Hippocampal formation (tissue), 2 donors: ENCODE measurements around the gene XRCC5.
"Not testable (repeated sequence)": the region's sequence is repeated elsewhere in the genome, so short reads cannot be mapped to it uniquely, and the experiment has no call there.

ENCODE experiments used
- DNase-seq, 2 donors: peaks; one replicate each; lab custom pipeline; 2025; lab: John Stamatoyannopoulos, UW

Gene XRCC5

DNA sequence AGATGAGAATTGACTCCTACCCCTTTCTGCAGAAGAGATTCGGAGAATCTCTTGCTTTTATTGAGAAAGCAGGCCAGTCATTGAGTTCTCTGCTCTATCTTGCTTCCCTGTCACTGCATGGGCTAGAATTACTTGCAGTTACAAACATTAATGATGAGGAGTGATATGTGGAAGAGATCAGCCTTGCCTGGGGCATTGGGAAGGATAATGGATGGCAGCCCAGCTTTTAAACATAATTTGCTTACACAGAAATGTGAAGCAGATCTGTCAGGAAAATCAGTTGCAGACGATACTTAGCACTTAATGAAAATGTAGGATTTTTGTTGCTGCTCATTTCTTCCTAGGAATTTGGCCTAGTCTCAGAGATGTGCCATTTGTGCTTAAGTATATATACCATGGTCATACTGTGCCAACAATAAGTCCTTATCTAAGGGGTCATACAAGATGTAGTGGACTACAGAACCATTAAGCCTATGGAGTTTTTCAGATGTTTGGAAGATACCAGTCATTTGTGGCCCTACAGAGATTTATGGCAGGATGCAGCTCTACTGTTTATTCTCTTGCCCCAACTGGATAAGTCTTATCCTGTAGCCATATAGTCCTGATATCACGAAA, 92.7 kb downstream of the XRCC5 start:
- no peak for DNase-seq

DNA sequence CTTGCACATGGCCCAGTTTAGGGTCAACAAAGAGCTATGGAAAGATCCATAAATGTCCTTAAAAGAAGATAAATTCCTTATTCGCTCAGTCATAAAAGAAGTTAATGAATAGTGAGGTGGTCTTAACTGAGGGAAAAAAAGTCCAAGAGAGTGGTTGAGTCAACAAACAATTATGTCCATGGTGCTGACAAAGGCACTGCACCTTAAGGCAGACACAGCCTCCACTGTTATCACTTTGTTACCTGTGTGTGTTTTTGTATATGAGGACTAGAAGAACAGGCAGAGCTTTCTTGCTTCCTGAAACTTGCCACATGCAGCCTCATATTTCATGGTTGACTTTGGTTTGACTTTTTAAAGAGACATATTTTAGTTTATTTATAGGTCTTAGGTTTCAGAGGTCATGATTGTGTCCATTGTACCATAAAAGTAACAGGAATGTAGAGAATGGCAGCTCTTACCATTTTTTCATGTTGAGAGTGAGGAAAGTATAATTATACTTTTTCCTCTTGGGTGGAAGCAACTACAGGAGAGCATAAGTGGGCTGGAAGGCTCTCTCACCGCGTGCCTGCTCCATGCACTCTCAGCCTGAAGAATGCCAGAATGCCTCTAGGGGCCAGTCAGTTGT, 93.6 kb downstream of the XRCC5 start:
- DNase-seq: no peak

DNA sequence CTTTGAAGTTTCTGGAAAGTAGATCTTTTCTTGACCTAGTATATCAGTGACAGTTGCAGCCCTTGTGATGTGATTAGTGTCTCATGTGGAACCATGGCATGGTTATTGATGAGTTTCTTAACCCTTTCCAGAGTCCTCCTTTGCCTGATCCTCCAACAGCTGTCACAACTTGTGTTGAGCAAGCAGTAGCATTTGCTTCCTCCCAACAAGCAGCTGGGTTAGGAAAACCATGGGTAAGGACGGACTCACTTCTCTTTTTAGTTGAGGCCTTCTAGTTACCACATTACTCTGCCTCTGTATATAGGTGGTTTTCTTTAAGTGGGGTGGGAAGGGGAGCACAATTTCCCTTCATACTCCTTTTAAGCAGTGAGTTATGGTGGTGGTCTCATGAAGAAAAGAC, 96.3 kb downstream of the XRCC5 start:
- DNase-seq: no peak

DNA sequence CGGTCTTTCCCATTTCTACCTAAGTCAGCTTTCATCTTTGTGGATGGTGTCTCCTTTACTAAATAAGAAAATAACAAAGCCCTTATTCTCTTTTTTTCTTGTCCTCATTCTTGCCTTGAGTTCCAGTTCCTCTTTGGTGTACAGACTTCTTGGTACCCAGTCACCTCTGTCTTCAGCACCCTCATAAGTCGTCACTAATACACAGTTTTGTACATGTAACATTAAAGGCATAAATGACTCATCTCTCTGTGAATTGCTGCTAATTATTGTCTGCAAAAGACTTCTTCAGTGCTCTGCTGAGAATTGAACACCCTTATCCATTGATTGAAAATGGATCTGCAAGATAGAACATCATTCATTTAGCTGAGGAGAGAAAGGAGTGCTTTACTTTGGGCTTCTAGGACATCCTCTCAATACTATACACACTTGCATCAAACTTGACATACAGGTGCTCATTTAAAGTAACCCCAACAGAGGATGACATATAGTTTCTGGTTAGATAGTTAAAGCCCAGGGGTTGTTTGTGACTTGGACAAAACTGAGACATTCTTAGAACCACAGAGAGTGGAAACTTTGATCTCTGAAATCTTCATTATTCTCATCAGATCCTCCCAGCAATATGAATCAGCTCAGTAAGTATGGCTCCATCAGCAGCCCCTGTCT, 97.0 kb downstream of the XRCC5 start:
- DNase-seq: no peak

DNA sequence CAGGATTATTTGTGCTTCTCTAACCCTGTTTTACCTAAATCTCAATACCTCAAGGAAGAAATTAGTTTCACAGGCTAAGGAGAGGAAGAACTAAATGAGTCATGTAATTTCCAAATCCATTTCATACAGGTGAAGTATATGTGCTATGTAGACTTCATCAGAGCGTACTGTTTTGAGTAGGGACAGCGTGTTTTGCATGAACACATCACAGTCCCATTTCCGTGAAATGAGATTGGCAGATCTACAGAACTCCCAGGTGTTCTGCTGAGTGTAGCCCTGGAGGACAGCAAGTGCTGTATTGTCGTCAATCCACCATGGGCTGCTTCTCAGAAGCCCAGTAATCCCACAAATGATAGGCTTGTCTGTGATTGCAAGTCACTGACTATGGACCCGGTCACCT, 97.7 kb downstream of the XRCC5 start:
- no peak for DNase-seq

DNA sequence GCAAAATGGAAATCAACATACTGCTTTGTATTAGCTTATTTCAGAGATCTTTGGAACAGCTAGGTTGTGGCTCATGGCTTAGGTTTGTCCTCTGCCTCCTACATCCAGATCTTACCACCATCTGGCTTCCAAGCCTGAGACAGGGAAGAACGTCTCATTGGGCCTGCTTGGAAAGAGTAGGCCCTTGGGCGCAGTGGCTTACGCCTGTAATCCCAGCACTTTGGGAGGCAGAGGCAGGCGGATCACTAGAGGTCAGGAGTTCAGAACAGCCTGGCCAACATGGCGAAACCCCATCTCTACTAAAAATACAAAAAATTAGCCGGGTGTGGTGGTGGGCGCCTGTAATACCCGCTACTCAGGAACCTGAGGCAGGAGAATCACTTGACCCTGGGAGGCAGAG, 99.5 kb downstream of the XRCC5 start:
- DNase-seq: not testable (repeated sequence)

DNA sequence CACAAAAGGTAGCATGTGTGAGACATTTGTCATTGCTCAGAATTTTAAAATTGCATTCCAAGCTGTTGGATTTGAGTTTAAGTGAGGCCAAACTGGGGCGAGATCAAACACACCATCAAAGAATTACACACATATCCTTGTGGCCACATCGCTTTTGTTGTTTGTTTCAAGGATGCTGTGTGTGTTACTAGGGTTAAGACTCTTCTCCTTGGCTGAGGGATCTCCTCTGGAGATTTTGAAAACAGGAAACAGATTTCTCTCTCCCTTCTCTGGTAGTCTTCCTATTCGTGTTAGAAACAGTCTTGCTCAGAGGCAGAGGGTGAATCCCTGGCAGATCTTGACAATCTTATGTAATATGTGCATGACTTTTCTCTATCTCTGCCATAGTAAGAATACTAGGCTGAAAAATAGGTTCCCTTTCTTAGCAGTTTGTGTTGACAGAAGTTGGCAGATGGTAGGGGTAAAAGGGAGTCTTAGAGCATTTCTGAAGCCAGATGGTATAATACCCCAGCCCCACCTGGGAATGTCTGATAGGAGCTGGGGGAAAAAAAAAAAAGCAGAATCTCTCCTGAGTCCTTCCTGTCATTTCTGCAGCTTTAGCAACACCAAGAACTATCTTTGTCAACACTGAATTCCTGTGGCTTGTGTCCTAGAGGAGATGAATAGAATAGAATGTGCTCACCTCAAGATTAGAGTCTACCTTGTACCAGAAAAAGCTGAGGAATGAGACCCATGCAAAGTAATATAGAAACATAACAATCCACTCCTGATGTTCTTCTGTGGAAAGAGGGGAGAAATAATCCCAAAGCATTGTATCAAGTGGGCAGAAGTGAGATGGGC, 101.8 kb downstream of the XRCC5 start:
- DNase-seq: no peak

DNA sequence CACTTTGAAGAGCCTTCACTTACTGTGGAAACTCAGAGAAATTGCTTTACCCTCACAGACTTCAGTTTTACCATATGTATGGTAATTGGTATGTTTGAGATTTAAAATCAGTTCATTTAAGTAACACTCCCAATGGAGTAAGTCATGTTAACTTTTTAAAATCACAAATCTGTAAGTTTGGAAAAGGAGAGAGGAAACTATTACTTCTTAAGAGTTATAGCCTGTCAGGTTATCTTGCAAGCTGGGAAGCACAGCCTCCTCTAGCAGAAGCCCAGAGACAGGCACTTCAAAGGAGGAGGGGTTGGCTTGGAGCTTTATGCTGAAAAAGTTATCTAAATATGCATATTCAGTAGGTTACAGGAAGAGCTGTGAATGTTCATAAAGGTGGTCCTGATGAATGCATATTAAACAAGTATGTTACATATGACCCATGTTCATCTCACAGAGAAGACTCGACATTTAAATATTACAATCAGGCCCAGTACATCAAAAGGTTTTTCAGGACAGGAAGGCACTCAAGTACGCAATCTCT, 102.5 kb downstream of the XRCC5 start:
- no peak for DNase-seq

DNA sequence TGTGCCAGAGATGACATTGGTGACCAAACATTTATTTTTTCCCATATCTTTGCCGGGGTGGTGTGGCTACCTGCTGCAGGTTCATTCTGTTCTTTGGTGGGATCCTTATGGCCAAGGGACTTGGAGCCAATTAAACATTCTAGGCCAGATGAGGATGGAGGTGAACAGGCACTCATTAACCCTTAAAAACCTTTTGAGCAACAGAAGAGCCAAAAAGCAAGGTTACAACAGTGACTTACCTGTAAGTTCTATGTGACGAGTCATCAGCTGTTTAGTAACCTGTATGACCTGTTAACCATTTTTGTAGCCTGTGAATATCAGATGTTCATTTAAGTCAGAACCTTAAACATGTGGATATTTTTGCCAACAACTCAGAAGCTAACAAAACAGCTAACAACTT, 105.6 kb downstream of the XRCC5 start:
- DNase-seq: no peak

DNA sequence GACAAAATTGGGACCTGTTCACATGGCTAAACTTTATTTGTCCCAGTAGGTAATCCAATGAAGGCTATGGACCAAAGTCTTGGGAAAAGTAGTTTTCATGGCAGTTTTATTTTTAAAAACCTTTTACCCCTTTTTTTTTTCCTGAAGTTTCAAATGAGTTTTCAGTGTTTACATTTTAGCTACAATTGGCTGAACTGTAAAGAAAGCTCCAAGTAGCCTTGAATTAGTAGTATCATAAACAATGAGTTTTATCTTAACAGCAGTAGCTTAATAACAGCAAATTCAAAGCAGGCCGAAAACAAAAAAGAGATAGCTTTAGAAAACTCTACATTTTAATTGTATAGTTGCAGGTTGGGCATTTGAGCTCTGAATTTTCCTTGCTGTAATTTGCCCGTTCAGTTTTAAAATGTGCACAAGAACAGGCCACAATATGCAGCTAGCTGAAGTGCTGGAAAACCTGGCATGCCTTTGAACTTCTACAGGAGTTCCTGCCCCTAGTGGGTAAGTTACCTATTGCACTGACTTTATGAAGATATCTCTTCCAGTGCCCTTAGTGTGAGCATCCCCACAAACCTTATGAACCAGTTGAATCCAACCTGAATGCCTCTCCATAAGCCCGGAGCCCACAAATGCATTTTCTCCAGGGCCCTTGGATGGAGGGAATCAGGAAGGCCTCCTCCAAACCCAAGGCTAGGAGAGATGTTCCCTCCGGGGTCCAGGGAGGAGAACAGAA, 106.7 kb downstream of the XRCC5 start:
- DNase-seq: no peak

DNA sequence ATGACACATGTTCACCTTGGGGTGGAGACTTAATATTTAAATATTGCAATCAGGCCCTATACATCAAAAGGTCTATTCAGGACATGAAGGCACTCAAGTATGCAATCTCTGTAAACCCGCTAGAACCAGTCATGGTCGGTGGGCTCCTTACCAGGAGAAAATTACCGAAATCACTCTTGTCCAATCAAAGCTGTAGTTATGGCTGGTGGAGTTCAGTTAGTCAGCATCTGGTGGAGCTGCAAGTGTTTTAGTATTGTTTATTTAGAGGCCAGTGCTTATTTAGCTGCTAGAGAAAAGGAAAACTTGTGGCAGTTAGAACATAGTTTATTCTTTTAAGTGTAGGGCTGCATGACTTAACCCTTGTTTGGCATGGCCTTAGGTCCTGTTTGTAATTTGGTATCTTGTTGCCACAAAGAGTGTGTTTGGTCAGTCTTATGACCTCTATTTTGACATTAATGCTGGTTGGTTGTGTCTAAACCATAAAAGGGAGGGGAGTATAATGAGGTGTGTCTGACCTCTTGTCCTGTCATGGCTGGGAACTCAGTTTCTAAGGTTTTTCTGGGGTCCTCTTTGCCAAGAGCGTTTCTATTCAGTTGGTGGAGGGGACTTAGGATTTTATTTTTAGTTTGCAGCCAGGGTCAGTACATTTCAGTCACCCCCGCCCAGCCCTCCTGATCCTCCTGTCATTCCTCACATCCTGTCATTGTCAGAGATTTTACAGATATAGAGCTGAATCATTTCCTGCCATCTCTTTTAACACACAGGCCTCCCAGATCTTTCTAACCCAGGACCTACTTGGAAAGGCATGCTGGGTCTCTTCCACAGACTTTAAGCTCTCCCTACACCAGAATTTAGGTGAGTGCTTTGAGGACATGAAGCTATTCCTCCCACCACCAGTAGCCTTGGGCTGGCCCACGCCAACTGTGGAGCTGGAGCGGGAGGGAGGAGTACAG, 108.1 kb downstream of the XRCC5 start:
- no peak for DNase-seq

DNA sequence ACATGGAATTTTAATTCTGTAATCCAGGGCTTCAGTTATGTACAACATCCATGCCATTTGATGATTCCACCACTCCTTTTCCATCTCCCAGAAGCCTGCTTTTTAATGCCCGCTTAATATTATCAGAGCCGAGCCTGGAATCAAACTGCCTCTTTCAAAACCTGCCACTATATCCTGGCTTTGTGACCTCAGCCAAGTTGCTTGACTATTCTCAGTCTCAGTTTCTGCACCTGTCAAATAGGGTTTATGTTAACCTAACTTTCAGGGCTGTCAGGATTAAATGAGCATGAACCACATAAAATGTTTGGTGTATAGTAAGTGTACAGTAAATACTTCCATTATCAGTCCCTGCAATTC, 108.7 kb downstream of the XRCC5 start:
- no peak for DNase-seq

DNA sequence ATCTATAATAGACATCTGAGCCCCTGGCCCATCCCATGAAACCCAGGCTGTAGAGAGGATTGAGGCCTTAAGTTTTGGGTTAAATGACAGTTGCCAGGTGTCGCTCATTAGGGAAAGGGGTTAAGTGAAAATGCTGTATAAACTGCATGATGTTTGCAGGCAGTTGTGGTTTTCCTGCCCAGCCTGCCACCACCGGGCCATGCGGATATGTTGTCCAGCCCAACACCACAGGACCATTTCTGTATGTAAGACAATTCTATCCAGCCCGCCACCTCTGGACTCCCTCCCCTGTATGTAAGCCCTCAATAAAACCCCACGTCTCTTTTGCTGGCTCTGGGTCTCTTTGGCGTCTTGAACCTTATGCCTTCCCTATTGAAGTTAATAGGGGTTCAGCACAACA, 110.7 kb downstream of the XRCC5 start:
- no peak for DNase-seq

DNA sequence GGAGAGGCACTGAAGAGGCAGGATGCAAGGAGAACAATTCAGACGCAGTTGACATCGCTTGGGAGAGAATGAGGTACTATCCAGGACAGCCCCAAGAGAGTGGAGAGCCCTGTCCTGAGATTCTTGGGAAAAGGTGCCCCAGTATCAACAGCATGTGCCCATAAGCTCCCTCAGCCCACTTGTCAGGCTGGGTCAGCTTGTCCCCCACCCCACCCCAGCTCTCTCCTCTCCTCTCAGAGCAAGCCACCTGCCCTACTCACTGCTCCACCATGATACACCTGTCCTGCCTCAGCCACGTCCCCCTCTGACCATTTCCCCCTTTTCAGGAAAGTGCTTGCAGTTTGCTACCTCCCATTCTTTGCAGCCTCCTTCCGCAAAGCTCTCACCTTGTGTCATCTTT, 111.8 kb downstream of the XRCC5 start:
- DNase-seq: no peak

DNA sequence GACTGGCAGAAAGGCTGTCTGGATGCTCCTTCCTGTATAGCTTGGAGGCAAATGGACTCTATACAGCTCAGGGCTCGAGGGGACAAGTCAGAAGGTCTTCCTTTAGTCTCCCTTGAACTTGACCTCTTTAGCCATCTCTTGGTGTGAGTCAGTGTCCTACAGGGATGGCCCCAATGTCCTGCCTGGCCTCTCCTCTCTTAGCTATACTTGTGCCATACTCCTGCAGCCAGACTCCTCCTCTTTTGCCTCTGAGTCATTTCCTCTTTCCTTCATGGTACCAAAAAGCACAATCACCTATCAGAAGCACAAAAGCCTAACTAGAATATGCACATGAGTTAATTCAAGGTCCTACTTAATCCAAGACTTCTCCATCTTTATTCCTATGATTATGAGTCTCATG, 112.7 kb downstream of the XRCC5 start:
- DNase-seq: no peak

DNA sequence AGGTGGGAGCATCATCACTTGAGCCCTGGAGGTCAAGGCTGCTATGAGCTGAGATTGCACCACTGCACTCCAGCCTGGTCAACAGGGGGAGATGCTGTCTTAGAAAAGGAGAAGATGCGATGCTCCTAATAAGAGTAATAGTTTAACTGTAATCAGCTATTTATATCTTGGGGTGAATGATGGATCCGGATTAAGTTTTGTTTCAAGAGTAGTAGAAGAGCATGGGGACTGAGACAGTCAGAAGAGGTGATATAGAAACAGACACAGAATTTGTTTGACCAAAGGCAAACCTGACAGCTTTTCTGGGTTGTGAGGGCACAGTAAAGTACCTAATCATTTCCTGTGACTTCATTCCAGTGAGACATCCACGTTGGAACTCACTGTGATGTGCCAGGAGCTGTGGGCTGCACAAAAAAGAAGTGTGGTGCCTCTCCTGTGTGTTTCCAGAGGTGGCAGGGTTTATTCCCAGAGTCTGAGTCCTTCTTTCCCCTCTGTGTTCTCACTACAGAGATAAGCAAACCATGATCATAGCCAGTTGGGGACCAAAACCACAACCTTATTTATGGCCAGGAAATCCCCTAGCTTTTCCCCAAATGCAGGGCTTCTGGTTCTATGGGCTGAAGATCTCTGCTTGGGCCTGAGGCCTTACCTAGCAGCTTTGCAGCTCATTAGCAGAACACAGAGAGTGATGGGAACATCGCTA, 113.7 kb downstream of the XRCC5 start:
- DNase-seq: no peak

DNA sequence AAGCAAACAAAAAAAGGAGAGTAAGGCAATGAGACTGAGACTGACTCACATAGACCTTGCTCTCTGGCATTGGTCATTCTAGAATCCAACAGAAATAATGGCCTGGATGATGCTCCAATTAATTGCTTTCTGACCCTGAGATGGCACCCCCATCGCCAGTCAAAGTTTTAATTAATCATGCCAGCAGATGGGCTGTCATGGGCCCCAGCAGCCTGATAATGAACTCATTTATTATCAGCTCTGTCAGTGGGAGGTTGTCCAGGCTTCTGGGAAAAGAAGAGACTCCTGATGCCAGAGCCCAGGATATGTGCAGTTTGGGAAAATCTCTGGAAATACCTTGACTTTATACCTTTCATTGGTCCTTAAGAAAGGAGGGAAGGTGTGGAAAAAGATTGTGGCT, 115.2 kb downstream of the XRCC5 start:
- DNase-seq: no peak

DNA sequence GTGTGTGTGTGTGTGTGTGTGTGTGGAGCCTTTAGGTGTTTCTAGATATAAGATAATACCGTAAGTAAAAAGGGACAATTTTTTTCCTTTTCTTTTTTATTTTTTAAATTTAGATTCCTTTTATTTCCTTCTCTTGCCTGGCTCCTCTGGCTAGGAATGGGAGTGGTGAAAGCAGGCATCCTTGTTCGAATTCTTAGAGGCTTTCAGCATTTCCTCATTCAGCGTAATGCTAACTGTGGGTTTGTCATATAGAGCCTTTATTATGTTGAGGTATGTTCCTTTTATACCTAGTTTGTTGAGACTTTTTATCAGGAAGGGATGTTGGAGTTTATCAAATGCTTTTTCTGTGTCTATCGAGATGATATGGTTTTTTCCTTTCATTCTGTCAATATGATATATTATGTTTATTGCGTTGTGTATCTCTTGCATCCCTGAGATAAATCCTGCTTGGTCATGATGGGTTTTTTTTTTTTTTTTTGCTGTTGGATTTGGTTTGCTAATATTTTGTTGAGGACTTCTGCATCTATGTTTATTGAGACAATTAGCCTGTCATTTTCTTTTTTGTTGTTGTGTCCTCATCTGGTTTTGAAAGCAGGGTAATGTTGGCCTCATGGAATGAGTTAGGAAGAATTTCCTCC, 120.2 kb downstream of the XRCC5 start:
- no peak for DNase-seq

DNA sequence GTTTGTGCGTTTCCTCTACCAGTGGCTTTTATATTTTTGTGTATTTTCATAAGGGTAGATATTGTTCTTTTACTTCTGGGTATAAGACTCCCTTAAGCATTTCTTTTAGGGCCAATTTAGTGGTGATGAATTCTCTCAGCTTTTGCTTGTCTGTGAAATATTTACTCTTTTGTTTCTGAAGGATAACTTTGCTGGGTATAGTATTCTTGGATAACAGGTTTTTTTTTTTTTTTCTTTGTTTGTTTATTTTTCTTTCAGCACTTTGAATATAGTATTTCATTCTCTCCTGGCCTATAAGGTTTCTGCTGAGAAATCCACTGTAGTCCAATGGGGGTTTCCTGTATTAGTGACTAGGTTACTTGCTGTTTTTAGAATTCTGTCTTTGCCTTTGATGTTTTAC, 122.7 kb downstream of the XRCC5 start:
- DNase-seq: no peak

DNA sequence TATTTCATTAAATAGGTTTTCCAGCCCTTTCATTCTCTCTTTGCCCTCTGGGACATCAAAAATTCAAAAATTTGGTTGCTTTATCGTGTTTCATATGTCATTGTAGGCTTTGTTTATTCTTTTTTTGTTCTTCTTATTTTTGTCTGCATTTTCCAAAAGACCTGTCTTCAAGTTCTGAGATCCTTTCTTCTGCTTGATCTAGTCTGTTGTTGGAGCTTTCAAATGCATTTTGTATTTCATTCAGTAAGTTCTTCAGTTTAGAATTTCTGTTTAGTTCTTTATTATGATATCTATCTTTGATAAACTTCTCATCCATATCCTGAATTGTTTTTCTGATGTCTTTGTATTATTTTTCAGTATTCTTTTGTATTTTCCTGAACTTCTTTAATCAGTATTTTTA, 123.6 kb downstream of the XRCC5 start:
- no peak for DNase-seq
